Measurements from ENCODE around the gene KLHL29.

Gene KLHL29

DNA sequence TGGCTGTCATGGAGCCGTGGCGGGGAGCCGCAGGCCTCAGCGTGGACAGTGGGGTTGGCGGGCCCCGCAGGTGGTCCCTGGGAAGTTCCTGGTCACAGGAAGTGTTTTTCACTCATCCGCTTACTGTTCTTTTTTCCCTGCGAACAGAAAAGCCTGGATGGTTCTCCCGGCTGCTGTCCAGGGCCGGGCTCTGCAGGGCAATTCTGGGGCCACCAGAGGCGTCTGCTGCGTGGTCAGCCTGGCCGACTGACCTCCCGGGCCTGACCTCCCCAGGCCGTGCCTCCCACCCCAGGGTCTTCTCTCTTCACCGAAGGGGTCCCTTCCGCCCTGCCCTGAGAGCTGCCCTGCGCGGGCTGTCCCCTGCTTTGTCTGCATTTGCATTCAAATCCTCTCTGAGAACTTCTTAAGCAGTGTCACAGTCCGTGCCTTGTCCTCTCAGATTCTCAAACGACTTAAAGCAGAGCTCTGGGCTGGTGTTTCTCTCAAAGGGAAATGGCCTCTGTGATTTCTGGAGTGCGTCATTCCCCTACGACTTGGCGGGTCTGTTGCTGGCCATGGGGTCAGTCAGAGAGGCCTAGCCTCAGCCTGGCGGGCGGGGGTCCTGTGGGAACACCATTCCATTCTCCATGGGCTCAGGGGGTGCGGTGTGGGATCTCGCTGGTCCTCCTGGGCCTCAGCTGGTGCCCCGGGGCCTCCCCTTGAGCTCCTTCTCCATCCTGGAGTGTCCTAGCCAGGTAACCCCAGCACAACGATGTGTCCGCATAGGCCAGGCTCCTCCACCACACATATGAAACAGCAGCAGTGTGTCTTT lies 38.3 kb downstream of the KLHL29 start:
- no peak for DNase-seq

DNA sequence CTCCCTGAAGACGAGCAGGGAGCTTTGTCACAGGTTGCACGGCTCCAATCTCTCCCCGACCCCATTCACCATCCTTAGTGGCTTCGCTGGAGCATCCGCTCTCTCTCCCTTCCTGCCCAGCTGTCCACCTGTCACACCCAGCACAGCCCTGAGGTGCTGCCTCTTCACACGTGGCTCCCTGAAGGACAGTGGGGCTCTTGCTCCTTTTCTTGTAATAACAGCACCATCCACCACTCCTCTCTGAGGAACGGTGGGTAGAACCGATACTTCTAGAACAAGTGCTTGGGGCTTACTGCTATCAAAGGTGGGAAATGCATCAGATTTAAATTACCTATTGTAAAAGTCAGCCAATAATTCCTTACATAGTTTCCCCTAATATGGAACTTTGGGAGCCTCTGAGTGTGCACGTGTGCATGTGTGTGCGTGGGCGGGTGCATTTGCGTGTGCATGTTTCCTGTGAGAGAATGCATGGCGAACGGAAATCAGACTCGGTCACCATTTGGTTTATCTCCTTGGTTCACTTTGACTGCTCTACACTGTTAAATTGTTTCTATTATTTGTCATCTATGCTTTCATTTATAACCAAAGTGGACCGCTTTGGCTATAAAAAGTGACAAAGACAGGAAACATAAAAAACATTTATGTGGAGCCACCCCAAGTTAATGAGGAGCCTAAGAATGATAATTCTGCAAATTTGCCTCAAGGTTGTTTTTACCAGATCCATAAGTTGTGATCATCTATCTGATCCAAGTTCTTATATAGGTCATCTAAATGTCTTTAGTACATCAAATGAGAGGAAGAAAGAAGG lies 39.1 kb downstream of the KLHL29 start:
- DNase-seq = no peak

DNA sequence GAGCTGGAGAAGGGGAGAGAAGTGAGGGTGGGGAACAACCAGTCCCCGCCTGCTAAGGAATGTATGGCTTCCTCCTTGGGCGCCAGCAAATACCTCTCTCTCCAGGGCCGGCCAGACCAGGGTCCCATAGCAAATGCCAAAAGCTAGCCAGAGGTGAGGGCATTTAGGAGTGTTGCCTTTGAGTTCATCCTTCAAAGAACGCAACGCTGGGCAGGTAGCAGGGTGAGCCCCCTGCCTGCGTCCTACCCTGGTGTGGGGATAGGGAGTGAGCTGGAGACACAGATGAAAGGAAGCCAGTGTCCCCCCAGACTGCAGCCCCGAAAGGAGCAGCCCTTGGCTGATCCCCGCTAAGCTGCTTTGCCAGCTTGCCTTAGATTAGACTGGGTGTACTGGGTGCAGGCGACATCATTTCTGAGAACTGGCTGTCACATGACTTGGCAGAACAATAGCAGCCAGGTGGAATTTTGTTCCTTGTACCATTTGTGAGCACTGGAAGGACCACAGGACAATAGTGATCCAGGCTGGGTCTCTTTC lies 40.4 kb downstream of the KLHL29 start:
- DNase-seq = no peak

DNA sequence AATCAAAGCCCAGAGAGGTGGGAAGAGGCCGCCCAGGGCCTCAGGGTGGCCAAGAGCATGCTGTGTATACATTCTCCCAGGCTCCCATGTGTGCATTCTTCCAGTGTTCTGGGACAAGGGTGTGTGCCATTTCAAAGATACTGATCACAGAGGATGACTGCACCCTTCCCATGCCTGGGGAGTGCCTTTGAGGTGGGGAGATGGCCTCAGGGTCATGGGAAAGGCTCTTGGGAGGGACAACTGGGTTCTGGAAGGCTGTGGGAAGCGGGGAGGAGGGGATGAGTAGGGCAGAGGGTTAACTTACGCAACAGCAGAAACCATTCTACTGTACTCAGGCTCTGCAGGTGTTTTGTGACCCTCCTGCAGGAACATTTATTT lies 40.9 kb downstream of the KLHL29 start:
- no peak for DNase-seq

DNA sequence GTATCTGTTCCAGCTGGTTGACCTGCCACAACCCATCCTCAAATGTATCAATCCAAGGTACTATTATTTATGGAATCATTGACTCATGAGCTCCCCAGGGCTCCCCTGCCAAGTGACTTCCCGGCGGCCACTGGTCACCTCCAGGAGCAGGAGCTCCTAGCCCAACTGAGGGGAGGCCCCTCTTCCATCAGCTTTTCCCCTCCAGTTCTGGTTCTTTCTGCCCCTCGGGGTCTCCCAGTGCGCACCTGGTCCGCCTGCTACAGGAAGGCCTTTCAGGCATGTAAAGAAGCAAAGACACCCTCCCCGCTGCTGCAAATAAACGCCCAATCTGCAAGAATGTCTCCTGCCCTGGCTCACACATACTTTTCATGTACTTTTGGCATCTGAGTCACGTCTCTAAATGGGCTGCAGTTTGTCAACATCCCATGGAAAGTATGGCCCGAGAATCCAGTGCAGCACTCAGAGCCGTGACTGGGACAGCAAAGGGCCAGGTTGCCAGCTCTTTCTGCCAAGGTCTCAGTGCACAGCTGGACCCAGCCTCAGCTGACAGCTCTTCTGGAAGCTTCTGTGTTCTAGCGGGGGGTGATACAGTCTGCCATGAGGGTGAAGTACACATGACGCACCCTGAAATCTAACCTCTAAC lies 41.4 kb downstream of the KLHL29 start:
- no peak for DNase-seq

DNA sequence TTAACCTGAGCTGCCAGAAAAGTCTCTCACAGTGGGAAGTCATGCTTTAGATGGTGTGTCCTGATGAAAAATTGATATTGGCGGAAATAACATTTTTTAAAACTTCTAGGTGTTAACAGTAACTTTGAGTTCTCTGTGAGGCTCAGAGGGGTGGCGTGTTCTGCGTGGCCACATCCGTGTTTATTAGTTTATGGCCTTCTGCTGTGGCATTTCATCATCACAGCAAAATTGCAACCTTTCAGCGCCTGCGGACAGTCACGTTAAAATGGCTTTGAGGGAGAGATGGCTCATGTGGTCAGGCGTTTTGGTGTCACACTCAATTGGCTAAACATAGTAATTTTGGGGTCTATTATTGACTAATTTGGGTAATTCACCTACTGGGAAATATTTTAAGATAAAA lies 42.4 kb downstream of the KLHL29 start:
- DNase-seq = no peak

DNA sequence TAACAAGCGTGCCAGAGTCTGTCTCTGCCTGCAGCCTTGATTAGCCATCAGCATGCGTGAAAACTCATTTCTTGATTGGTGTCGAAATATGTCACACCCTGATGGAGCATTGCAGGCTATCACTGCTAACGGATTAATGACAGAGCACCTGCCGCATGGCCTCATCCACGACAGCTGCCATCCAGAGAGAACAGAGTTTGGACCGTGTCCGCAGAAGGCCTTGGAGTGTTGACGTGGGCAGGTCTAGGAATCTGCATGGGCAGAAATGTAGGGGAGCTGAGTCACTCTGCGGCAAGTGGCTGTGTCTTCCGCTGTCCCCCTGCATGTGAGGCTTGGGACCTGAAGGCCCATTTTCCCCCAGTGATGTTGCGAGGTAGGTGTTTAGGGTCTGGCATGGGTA lies 43.0 kb downstream of the KLHL29 start:
- no peak for DNase-seq

DNA sequence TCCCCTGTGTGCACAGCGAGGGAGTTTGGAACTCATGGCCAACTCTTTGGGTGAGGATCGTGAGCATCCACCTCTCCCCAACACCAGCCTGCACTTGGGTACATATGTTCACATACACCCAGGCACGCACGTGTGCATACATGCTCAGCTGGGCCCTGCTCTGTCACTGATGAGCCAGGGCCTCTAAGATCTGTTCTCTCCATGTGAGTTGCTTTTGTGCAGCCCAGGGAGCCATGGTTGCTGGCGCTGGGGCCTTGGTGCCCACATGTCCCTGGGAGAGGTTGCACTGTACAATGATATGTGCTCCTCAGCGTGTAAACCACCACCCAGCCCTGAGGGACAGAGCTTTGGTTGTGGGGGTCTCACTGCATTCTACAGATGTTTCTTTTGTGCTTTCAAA lies 44.1 kb downstream of the KLHL29 start:
- no peak for DNase-seq

DNA sequence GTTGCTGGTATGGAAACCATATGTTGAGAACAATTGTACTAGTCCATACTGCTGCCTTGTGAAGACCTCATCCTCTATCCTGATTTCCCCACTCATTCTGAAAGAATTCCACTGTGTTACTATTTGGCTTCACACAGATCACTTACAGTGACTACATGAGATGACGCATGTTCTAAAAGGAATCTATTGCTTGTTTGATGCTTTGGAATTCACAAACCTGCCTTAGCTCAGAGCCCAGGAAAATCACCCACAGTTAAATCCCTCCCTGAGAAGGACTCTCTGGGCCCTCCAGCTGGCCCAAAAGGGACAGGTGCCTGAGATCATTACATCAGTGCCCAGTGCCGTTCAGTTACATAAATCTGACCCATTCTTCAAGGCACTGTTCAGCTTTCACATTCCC lies 45.3 kb downstream of the KLHL29 start:
- no peak for DNase-seq

DNA sequence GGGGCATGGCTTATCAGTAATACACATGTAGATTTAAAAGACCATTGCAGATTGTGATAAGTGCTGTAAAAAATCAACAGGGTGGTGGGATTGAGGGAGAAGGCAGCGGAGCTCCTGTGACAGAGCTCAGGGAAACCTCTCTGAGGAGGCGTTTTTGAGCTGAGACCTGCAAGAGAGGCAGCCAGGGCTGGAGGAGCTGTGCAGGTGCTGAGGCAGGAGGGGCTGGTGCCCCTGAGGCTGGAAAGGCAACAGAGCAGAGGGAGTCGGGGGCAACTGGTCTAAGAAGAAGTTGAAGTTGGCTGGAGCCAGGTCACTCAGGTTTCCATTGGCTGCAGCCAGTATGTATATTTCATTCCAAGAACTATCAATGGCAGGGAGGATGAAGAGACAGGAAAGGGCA lies 47.6 kb downstream of the KLHL29 start:
- DNase-seq = no peak

DNA sequence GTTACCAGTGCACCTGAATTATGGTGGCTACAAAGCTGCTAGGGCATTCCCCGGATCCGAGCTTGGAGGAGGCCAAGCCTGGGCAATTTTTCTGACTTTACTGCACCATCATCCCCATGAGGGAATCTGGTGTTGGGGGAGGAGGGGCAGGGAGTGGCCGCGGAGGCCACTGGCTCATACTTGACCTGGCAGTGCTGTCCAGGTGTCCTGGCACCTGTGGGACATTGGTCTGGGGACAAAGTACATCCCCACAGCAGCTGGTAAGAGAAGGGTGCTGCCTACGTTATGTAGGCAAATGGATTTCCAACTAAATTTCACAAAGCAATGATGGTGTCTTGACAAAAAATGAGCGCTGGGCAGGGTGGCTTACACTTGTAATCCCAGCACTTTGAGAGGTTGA lies 48.3 kb downstream of the KLHL29 start:
- DNase-seq = no peak

DNA sequence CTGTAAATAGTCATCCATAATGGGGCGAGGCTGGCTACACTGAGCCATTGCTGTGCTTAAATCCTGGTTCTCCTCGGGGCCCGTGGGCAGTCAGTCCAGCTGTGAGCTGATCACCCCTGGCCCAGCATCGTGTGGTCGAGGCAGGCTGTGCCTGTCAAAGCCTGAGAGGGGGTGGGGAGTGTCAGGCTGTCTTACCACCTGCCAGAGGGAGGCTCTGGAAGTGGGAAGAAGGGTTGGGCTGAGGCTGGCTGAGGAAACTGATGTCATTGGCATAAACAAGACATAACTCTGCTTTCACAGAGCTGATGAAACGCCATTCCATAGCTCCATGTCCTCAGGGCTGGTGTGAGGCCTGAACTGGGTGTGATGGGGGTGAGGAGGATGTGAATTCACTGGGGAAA lies 49.7 kb downstream of the KLHL29 start:
- DNase-seq = no peak

DNA sequence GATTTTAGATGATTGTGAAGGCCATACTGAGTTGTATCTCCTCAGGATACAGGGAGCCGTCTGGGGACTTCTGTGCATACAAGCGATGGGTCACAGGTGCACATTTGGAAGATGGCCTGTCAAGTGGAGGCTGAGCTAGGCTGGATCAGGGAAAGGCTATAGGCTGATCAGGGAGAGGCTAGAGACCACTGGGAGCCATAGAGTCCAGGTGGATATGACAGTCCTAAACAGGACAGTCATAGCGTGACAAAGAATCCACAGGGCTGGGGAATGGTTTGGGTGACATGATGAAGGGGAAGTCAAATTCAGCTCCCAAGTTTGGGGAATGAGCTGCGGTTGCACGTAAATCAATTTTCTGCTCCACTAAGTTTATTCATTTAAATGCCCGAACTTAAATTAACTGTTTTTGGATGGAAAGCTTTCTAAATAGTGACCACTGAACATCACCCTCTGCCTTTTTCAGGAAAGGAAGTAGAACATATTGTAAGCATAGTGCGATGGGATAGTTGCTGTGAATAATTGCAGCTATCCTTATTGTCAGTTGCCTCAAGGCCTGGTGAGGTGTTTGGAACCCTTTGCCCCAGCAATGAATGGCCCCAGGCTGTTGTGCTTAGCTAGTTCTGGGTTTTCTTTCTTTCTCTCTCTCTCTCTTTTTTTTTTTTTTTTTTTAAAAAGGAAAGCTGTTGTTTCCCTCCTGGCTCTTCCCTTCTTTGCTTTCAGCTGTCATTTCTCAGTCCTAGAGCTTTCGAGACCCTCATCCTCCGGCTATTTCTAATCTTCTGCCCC lies 50.5 kb downstream of the KLHL29 start:
- no peak for DNase-seq

DNA sequence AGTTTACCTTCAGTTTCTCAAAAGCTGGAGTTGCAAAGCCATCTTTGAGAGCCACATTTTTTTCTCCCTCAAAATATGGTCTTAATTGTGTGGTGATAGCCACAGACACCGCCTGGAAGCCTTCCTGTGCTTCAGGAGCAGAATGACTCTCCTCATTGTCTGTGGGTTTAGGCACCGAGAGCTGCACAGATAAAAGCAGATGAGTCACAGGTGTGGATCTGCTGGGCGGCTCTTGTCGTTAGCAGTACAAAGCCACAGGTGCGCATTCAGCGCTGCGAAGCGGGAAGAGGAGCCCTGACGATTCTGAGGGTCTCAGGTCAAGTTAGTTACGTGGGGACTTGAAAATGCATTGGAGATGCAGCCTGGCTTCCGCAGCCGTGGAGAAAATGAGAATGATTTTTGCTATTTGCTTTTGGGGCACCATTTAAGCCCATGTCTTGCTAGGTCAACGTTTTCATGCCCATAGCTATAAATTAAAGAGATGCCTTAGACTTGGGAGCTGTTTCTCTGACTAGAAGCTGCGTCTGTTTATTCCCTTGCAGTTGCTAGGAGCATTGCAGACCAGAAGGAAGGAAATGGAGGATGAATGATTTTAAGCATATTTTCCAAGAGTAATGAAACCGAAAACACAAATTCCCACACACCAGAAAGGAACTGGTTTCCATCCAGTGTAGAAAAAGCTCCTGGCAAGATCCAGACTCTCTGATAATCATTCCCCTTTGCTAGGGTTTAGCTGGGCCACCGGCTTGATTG lies 51.5 kb downstream of the KLHL29 start:
- no peak for DNase-seq

DNA sequence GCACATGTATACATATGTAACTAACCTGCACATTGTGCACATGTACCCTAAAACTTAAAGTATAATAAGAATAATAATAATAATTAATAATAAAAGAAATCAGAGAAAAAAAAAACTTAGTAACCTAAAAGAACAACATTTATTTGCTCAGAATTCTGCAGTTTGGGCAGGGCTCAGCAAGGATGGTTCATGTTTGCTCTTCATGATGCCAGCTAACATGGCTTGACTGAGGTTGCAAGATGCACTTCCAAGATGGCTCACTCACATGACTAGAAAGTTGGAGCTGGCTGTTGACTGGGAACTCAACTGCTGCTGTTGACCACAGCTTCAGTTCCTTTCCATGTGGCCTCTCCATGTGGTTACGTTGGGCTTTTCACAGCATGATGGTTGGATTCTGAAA lies 56.4 kb downstream of the KLHL29 start:
- DNase-seq = no peak

DNA sequence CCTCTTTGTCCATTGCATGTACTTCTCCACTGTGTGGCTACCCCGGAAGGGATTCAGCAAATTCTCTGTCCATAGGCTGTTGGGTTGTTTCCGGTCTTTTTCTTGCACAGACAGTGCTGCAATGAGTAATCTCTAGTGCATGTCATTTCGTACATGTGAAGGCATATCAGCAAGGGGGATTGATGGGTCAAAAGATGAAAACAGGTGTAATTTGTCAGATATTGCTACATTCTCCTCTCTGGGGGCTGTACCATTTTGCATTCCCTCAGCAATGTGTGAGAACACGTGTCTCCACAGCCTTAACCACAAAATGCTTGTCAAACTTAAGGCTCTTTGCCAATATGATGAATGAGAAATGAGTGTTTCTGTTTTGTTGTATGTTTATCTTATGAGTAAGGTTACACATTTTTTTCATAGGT lies 60.5 kb downstream of the KLHL29 start:
- DNase-seq = no peak

DNA sequence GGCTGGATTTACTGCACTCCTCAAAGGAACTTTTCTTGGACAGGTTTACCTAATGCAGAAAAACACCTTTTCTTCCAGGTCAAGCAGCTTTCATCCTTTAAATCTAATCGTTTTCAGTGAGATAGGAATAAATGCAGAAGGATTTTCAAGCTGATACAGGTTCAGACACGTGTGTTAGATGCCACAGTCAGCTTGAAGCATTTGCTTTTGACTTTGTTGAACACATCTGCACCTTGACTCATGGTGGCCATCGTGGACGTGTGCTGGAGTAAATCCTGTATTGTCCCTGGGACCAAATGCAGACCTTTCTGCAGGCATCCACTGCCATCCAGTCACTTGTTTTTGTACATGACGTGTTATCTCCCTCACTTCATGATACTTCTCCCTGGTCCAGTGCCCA lies 61.9 kb downstream of the KLHL29 start:
- DNase-seq = no peak

DNA sequence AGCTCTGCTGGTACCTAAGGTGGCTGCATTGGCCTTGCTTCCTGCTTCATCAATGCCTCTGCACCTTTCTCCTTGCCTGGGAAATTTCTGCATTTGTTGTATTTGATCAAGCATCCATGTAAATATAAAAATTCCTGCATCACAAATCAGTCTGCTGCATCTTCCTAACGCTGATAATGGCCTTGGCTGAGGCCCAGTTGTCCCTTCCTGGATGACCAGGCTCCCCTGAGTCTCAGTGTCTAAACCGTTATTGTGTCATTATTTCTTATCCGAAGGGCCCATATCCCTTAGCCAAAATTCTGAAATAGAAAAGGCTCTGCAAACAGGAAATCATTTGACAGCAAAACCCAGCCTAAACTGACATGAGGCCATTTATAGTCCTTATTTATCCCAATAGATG lies 62.4 kb downstream of the KLHL29 start:
- no peak for DNase-seq

DNA sequence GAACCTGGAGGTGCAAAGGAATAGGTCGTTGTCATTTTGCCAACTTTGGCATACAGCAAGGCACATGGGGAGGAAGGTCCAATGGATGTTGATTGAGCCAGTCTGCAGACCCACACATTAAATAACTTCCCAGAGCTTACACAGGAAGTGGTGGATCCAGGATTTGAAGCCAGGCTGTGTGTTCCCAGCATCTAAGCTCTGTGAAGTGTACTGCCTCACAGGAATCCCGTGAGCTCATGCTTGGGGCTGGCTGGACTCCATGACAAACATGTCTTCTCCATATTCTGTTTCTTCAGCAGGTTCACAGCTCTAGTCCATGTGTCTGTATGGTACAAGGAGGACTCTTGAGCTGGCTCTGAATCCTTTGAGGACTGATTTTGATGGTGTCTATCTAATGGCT lies 63.9 kb downstream of the KLHL29 start:
- DNase-seq = no peak

DNA sequence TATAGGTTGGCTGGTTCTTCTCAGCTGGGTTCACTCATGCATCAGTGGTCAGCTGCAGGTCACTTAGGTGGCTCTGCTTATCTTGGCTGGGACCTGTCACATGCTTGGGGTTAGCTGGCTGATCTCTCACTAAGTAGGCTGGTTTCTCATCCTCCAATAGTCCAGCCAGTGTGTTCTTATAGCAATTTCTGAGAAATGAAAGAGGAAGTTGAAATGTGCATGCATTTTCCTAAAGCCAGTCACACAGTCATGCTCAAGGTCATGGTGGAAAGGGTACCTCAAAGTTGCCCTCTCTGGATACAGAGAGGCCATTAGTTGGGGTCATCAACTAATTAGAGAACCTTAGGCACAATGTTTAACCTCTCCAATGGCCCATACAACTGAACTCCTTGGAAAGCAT lies 64.4 kb downstream of the KLHL29 start:
- no peak for DNase-seq

DNA sequence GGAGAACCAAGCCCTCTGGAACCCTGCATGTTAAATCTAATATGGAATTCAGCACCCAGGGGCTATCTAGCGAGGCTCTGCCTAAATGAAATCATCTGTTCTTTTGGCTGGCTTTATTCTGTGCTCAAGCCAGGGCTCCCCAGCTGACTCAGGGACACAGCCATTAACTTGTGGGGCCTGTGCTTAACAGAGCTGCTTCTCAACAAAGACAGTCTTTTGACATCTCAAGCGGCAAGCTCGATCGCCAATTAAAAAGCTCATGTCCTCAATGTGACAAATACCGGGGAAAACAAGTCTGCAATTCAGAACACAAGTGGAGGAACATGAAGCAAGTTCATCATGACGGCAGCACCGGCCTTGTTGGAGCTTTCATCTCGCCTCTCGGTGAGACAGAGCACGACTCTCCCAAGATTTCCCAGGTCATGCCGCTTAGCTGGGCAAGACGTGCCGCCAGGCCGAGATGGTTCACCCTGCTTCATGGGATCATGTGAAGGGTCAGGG lies 64.9 kb downstream of the KLHL29 start:
- no peak for DNase-seq

DNA sequence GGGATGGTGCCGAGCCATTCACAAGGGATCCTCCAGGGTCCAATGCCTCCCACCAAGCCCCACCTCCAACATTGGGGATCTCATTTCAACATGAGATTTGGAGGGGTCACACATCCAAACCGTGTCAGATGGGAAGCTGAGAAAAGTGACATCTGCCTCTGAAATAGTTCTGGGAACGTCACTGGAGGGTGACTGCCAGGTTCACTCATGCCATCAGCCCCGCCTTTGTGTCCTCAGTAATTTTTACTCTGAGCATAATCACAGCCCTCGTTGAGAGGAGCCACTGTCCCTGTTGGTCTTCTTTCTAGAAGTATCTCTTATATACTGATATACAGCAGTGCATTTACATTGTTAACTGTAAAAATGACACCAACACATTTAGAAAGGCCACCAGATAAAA lies 67.4 kb downstream of the KLHL29 start:
- DNase-seq = no peak

Data from NCI-H1930 (cell line).